Measurements from ENCODE around the gene TLCD1. TPM values are rescaled to one million over a fixed set of nuclear protein-coding genes. Genes with fewer than 3 reads are reported as not detected.
A peak's percentile ranks its signal among the peaks of the same experiment; 100 is the strongest.
"Not testable (repeated sequence)": the region's sequence is repeated elsewhere in the genome, so short reads cannot be mapped to it uniquely, and the experiment has no call there.

The TLCD1 gene
- total RNA-seq, 1 donor from 2014 or later = 1.9 TPM

- no peak for DNase-seq
Observed at GRCh38 chr17:28747051-28747691, 21.1 kb upstream of the TLCD1 start.

DNA sequence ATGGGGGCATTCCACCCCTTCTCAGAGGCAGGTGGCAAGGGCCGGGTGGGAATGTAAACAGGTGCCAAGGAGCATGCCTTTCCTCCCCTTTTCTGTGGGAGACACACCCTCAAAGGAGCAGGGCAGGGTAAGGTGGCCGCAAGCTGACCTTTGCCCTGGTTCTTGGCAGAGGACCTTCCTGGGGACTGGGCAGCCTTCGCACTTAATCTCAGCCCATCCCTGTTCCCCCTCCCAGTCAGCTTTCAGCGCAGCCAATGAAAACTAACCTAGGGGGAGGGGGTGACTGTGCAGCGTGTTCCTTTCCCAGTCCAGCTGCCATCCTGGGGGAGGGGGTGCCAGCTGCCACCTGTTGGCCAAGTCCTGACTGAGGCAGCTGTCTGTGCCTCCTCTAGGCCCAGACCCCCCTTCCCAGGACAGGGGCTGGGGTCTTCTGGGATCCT, 20.6 kb upstream of the TLCD1 start:
- DNase-seq = no peak

GRCh38 chr17:28745786-28746411, 19.9 kb upstream of the TLCD1 start:
- DNase-seq = no peak

DNA sequence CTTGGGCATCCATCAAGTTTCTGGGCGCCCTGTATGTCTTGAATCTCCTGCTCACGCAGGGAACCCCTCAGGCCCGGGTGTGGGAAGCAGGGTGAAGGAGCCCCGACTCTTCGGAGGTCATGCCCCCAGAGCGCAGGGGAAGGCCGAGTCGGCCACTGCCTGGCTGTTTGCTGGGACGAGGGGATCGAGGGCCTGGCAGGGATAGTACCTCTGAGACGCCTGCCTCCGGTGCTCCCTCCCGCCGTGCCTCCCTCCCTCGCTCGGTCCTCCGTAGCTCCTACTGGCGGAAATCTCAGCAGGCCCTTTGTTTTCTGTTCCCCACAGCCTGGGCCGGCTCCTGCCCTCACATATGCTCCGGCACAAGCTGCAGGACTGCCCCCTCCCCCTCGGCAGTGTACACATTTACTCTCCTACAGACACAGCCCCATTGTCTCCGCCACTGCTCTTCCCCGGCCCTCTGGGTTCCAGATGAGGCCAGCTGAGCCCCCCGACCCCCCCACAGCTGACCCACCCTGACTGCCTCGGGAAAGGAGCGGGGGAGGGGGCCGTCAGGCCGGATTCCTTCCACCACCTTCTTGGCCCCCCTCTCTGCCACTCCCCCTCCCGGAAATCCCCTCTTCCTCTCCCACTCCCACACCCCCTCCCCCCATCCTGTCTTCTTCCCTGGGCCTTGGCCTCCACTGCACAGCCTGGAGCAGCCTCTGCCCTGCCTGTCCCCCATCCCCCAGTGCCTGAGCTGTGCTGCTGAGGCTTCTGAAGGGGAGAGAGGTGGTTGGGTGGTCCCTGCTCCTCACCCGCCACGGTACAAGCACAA, 19.1 kb upstream of the TLCD1 start:
- peak; percentile 78 for DNase-seq

DNA sequence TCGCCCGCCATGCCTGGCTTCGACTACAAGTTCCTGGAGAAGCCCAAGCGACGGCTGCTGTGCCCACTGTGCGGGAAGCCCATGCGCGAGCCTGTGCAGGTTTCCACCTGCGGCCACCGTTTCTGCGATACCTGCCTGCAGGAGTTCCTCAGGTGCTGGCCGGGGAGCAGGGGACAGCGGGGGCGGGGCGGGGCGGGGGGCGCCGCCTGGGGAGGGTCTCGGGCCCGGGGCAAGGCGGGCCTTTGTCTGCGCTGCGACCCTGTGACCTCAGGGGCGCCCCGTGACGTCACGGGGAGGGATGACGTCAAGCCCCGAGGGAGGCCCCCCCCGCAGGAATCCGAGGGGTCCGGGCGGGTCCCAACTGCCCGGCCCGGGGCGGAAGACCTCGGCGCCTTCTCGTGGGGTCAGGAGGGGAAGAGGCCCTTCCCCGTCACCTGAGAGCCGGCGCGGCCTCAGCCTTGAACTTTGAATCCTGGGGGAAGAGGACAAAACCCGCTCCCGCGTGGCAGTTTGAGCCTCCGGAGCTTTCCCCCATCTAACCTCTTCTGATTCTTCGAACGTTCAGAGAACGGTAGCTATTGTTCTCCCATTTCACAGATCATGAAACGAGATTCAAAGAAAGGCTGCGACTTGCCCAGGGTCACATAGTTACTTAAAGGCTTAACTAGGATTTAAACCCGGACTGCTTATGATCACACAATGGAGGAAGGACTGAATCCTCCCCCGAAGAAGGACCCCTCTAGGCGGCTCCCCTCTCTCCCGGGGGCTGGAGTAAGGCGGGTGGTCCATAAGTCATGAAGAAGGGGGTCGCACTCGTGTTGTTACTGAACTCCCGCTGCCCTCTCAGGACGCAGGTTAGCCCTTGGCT, 18.3 kb upstream of the TLCD1 start:
- DNase-seq = peak; percentile 57

- DNase-seq = peak; percentile 67
Observed at GRCh38 chr17:28743243-28744103, 17.4 kb upstream of the TLCD1 start, which contains the start of gene TRAF4. Gene TRAF4, plus strand, starts transcription at chr17:28744011. Its CDS starts 102 bp downstream, at chr17:28744113.

GRCh38 chr17:28741358-28742349, 15.6 kb upstream of the TLCD1 start:
- no peak for DNase-seq

DNA sequence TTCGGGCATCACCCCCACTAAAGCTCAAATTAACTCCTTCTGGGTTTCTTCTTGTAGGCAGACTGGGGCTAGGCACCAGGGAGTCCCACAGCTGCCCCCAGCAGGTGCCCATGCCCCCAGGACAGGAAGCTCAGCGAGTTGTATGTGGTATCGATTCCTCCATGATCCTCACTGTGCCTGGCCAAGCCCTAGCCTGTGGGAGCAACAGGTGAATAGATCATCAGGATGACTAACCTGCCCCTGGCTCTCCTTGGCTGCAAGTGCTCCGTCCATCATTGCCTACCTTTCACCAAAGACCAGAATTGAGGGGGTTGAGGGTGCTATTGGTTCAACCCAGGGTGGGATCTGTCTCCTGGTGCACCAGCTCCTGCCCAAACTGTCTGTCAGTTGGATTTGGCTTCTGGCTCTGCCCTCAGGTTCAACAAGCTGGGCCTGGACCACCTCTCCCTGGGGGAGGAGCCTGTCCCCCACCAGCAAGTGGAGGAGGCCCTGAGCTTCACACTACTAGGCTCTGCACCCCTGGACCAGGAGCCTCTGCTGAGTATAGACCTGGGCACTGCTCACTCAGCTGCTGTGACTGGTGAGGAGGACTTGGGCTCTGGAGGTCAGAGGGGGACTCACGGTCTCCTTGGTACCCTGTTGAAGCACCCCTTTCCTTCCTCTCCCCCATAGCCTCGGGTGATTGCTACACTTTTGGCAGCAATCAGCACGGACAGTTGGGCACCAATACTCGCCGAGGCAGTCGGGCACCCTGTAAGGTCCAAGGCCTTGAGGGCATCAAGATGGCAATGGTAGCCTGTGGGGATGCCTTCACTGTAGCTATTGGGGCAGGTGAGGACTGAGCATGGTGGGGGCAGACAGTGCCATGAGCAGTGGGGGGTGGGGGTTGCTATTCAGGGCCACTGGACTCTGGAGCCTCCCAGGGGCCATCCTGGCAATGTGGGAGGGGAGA, 14.6 kb upstream of the TLCD1 start:
- no peak for DNase-seq

DNA sequence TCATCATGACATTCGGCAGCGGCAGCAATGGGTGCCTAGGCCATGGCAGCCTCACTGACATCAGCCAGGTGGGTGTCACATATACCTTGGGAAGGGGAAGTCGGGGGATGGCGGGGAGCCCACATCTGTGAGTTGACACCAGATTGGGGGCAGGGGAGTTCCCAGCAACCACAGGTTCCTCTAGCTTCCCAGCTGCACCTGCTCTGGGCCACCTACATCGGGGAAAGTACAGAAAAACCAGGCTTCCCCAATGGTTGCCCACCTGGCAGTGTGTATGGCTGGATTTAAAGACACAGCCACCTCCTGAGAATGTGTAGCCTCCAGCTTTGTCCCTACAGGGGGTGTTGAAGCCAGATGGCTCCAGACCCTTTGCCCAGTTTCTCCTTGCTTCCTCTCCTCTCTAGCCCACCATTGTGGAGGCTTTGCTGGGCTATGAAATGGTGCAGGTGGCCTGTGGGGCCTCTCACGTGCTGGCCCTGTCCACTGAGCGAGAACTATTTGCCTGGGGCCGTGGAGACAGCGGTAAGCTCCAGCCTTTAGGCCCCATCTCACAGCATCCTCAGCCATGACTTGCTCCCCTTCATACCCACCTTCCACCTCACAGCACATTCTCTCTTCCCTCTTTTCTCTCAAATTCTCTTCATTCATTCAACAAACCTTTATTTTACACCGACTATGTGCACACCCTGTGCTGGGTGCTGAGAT, 12.8 kb upstream of the TLCD1 start:
- DNase-seq = no peak

DNA sequence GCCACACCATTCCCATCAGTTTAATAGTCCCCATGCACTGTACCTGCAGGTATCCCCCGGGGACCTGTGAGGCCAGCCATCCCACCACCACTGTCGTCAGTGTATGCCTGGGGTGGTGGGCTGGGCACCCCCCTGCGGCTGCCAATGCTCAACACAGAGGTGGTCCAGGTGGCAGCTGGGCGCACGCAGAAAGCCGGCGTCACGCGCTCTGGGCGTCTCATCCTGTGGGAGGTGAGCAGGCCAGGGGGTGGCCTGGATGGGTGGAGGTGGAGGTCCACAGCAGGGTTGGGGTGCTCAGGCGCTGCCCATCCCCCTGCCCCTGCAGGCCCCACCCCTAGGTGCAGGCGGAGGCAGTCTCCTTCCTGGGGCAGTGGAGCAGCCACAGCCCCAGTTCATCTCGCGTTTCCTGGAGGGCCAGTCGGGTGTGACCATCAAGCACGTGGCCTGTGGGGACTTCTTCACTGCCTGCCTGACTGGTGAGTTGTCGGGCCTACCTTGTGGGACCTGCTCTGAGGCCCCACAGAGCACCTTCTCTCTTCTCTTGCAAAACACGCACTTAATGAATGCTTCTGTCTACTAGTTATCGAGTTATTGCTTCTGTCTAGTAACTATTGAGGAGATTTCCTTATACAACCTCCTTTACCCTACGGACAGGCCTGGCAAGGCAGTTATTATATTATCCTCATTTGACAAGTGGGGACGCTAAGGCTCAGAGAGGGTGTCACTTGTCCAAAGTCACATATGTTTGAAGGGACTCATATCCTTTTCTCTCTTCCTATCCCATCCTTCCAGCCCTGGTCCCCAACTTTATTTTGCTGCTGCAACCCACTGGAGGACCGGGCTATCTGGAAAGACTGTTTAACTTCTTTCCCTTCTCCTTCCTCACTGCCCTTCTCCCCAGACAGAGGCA, 12.0 kb upstream of the TLCD1 start:
- DNase-seq = no peak

DNA sequence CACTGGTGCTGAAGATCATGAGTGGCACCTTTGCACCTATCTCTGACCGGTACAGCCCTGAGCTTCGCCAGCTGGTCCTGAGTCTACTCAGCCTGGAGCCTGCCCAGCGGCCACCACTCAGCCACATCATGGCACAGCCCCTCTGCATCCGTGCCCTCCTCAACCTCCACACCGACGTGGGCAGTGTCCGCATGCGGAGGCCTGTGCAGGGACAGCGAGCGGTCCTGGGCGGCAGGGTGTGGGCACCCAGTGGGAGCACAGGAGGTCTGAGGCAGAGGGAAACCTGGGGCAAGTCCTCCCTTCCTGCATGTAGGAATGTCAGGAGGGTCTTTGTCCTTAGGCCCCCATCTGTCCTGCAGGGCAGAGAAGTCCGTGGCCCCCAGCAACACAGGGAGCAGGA, 11.3 kb upstream of the TLCD1 start:
- no peak for DNase-seq

DNA sequence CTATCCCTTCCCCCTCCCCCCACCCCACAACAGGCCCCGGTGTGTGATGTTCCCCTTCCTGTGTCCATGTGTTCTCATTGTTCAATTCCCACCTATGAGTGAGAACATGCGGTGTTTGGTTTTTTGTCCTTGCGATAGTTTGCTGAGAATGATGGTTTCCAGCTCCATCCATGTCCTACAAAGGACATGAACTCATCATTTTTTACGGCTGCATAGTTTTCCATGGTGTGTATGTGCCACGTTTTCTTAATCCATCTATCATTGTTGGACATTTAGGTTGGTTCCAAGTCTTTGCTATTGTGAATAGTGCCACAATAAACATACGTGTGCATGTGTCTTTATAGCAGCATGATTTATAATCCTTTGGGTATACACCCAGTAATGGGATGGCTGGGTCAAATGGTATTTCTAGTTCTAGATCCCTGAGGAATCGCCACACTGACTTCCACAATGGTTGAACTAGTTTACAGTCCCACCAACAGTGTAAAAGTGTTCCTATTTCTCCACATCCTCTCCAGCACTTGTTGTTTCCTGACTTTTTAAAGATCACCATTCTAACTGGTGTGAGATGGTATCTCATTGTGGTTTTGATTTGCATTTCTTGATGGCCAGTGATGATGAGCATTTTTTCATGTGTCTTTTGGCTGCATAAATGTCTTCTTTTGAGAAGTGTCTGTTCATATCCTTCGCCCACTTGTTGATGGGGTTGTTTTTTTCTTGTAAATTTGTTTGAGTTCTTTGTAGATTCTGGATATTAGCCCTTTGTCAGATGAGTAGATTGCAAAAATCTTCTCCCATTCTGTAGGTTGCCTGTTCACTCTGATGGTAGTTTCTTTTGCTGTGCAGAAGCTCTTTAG, 10.1 kb upstream of the TLCD1 start:
- DNase-seq = not testable (repeated sequence)

DNA sequence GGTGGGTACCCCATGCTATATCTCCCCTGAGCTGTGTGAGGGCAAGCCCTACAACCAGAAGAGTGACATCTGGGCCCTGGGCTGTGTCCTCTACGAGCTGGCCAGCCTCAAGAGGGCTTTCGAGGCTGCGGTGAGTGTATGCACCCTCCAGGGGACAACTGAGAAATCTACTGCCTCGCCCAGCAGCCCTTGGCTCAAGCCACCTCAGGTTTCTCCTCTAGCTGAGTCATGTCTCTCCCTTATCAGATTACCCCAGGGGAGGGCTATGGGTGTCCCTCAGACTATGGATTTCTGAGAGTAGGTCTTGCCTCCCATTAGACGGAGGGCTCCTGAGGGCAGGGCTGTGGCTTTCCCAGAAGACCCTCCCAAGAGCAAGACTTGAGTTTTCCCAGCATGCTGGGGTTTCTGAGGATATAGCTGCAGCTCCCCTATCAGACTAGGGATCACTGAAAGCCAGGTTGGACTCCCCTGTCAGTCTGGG, 9.2 kb upstream of the TLCD1 start:
- no peak for DNase-seq

DNA sequence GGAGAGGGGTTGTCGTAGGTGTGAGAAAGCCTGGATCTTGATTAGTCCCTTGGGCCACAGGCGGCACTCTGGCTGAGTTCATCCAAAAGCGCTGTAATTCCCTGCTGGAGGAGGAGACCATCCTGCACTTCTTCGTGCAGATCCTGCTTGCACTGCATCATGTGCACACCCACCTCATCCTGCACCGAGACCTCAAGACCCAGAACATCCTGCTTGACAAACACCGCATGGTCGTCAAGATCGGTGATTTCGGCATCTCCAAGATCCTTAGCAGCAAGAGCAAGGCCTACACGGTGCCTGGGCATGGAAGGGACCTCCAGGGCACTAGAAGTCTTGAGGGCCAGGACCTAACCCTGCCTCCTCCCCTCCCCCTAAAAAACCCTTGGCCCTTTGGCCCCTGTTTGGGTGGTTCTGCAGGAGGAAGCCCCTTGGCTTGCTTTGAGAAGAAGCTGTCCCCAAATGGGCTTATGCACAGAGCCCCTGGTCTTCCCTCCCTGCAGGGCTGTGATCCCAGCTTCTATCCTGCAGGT, 8.7 kb upstream of the TLCD1 start:
- DNase-seq = no peak

GRCh38 chr17:28733346-28733745, 7.3 kb upstream of the TLCD1 start:
- no peak for DNase-seq

- no peak for DNase-seq
Observed at GRCh38 chr17:28729950-28730330, 3.9 kb upstream of the TLCD1 start.

All from skin of body (tissue), 2 donors.